ENCODE data around the gene ATP8B3.

DNA sequence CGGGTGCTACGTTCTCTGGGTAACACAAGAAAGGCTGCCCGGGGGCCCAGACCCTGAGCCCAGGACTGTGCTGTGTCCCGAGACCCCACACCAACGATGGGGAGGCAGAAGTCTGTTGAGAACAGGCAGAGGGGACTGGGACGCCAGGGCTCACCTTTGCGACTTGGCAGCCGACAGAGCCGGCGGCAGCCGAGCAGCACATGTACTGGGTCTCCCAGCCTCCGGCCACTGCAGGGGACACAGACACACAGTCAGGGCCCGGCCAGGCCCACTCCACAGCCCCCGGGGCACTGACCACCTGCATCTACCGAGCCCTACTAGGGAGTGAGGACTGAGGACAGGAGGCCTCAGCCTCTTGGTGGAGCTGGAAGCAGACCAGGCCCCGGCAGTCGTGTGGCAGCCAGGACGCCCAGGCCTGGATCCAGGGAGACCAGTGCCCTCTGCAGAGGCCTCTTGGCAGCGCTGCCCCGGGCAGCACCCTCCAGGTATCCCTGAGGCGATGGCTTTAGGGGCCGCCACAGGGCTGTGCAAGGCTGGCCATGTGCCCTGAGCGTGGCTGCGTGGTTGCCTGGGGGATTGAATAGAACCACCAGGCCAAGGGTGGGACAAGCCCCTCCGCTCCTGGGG lies 5.6 kb upstream of the ATP8B3 start:
- TF ChIP-seq, protein P1, sequence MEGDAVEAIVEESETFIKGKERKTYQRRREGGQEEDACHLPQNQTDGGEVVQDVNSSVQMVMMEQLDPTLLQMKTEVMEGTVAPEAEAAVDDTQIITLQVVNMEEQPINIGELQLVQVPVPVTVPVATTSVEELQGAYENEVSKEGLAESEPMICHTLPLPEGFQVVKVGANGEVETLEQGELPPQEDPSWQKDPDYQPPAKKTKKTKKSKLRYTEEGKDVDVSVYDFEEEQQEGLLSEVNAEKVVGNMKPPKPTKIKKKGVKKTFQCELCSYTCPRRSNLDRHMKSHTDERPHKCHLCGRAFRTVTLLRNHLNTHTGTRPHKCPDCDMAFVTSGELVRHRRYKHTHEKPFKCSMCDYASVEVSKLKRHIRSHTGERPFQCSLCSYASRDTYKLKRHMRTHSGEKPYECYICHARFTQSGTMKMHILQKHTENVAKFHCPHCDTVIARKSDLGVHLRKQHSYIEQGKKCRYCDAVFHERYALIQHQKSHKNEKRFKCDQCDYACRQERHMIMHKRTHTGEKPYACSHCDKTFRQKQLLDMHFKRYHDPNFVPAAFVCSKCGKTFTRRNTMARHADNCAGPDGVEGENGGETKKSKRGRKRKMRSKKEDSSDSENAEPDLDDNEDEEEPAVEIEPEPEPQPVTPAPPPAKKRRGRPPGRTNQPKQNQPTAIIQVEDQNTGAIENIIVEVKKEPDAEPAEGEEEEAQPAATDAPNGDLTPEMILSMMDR (IDR thresholded peaks at IDR 0.05) = no peak
- no peak for TF ChIP-seq POLR2A (IDR thresholded peaks at IDR 0.05)
